ENCODE results near the gene NUBP1. TPM values are rescaled to one million over a fixed set of nuclear protein-coding genes. Genes with fewer than 3 reads are reported as not detected.
"Not testable (repeated sequence)": the region's sequence is repeated elsewhere in the genome, so short reads cannot be mapped to it uniquely, and the experiment has no call there.

NUBP1 gene
- total RNA-seq, 4 donors from 2014 or later, result 17.4 to 34.7 (median 28.4) TPM

- H3K27ac ChIP-seq (replicated peaks in 1 of 4), result no peak overlapping the region
- H3K4me3 ChIP-seq, result no peak overlapping the region
- H3K9me3 ChIP-seq, result no peaks in the 10 kb centered on the region
- intact Hi-C loops (cut with DNase I), result no loop called here
- H3K27me3 ChIP-seq, result no peaks in the 10 kb centered on the region
- TF ChIP-seq POLR2AphosphoS5 (IDR thresholded peaks at IDR 0.05), result no peak
- no peak for TF ChIP-seq CTCF (IDR thresholded peaks at IDR 0.05)
- TF ChIP-seq EP300 (IDR thresholded peaks at IDR 0.05), result no peak
- no peak for TF ChIP-seq POLR2A (IDR thresholded peaks at IDR 0.05; ENCODE audit: low read depth)
- 85% methylated on average over 4 of the region's 4 CpGs for WGBS
- no peak for DNase-seq (ENCODE audit: extremely low spot score)
- no peaks in the 10 kb centered on the region for H3K36me3 ChIP-seq
- H3K4me1 ChIP-seq, result no peaks in the 10 kb centered on the region
These were observed 32.6 kb downstream of the NUBP1 start for GRCh38 chr16:10776280-10776679.

GRCh38 chr16:10776923-10777322, 33.3 kb downstream of the NUBP1 start:
- H3K4me3 ChIP-seq; DNase-seq (ENCODE audit: extremely low spot score); H3K9me3 ChIP-seq; intact Hi-C loops (cut with DNase I); H3K36me3 ChIP-seq; H3K4me1 ChIP-seq; H3K27ac ChIP-seq (replicated peaks in 1 of 4); H3K27me3 ChIP-seq: not testable (repeated sequence)
- whole genome bisulfite sequencing, result 47% methylated on average over 6 of the region's 6 CpGs

DNA sequence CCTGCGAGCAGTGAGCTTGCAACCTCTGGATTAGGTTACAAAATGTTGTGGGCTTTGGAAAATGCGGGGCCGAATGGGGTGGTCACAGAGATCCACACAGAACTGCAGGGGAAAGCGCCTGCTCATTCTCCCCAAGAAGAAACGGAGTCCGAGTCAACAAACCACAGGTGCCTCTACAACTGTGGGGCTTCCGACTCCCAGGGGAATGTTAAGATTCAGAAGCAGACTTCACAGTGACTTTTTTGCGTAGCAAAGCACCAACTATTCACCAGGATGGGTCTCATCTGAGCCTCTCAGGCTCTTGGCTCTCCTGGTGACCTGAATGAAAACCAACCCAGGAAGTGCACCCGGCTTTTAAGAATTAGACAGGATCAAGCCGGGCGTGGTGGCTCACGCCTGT, 33.7 kb downstream of the NUBP1 start:
- H3K4me1 ChIP-seq, result no peaks in the 10 kb centered on the region
- H3K36me3 ChIP-seq, result no peaks in the 10 kb centered on the region
- intact Hi-C loops (cut with DNase I), result no loop called here
- TF ChIP-seq POLR2A (IDR thresholded peaks at IDR 0.05; ENCODE audit: low read depth) (no peak), EP300 (IDR thresholded peaks at IDR 0.05) (no peak), CTCF (IDR thresholded peaks at IDR 0.05) (no peak), POLR2AphosphoS5 (IDR thresholded peaks at IDR 0.05) (no peak)
- no peaks in the 10 kb centered on the region for H3K9me3 ChIP-seq
- H3K27me3 ChIP-seq, result no peaks in the 10 kb centered on the region
- DNase-seq (ENCODE audit: extremely low spot score), result no peak
- H3K4me3 ChIP-seq, result no peak overlapping the region
- no peak overlapping the region for H3K27ac ChIP-seq (replicated peaks in 1 of 4)
- WGBS, result 97% methylated on average over 12 of the region's 12 CpGs

DNA sequence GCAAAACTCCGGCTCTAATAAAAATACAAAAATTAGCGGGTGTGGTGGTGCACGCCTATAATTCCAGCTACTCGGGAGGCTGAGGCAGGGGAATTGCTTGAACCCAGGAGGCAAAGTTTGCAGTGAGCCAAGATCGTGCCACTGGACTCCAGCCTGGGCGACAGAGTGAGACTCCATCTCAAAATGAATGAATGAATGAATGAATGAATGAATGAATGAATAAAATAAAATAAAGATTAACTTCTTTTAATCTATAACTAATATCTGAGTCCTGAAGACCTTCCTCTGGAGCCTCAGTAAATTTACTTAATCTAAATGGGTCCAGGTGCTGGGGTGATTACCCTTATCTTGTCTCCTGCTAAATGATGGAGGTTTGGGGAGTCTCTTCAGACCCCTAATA, 36.3 kb downstream of the NUBP1 start:
- H3K4me3 ChIP-seq; H3K27me3 ChIP-seq; H3K4me1 ChIP-seq; intact Hi-C loops (cut with DNase I); H3K9me3 ChIP-seq; H3K27ac ChIP-seq (replicated peaks in 1 of 4); DNase-seq (ENCODE audit: extremely low spot score); H3K36me3 ChIP-seq: not testable (repeated sequence)
- WGBS, result 92% methylated on average over 6 of the region's 6 CpGs

GRCh38 chr16:10780628-10781027, 37.0 kb downstream of the NUBP1 start:
- Histone ChIP-seq H3K4me3 (no peak overlapping the region), H3K9me3 (no peaks in the 10 kb centered on the region), H3K27ac (replicated peaks in 1 of 4) (no peak overlapping the region), H3K27me3 (no peaks in the 10 kb centered on the region), H3K36me3 (no peaks in the 10 kb centered on the region), H3K4me1 (no peaks in the 10 kb centered on the region)
- TF ChIP-seq POLR2AphosphoS5 (IDR thresholded peaks at IDR 0.05), result no peak
- no peak for TF ChIP-seq POLR2A (IDR thresholded peaks at IDR 0.05; ENCODE audit: low read depth)
- TF ChIP-seq CTCF (IDR thresholded peaks at IDR 0.05), result no peak
- no peak for TF ChIP-seq EP300 (IDR thresholded peaks at IDR 0.05)
- WGBS, result 90% methylated on average over 4 of the region's 4 CpGs
- intact Hi-C loops (cut with DNase I), result no loop called here
- no peak for DNase-seq (ENCODE audit: extremely low spot score)

GRCh38 chr16:10782628-10783027, 39.0 kb downstream of the NUBP1 start:
- DNase-seq (ENCODE audit: extremely low spot score), result no peak
- Histone ChIP-seq H3K27ac (replicated peaks in 1 of 4) (no peak overlapping the region), H3K4me1 (no peaks in the 10 kb centered on the region), H3K36me3 (no peaks in the 10 kb centered on the region), H3K4me3 (no peak overlapping the region), H3K9me3 (no peaks in the 10 kb centered on the region), H3K27me3 (no peaks in the 10 kb centered on the region)
- no peak for TF ChIP-seq POLR2A (IDR thresholded peaks at IDR 0.05; ENCODE audit: low read depth)
- TF ChIP-seq POLR2AphosphoS5 (IDR thresholded peaks at IDR 0.05), result no peak
- TF ChIP-seq CTCF (IDR thresholded peaks at IDR 0.05), result no peak
- intact Hi-C loops (cut with DNase I), result no loop called here
- 83% methylated on average over 2 of the region's 2 CpGs for WGBS
